K562 (cell line): ENCODE measurements around the gene GMPR. TPM values are rescaled to one million over a fixed set of nuclear protein-coding genes. Genes with fewer than 3 reads are reported as not detected.
A peak's percentile ranks its signal among the peaks of the same experiment; 100 is the strongest.

ENCODE experiments used
- BRD9 ChIP-seq: fragments of 450-650 bp; IDR thresholded peaks from 2 replicates; pipeline ENCODE4 v1.6.1; 2018; ENCODE audit warnings: low read depth; ENCODE audit not compliant: partially characterized antibody
- CHD4 ChIP-seq: fragments of 200-600 bp; sonication (generic); IDR thresholded peaks from 3 replicates; pipeline ENCODE4 v1.6.1; 2012; ENCODE audit warnings: low read depth, mild to moderate bottlenecking, mixed read lengths, low read length, inconsistent platforms; ENCODE audit not compliant: insufficient read depth, insufficient replicate concordance, poor library complexity, severe bottlenecking
- PCBP1 ChIP-seq: fragments of 200-400 bp; formaldehyde crosslinking; IDR thresholded peaks from 2 replicates; pipeline ENCODE4 v1.6.1; 2018; ENCODE audit warnings: mild to moderate bottlenecking, low read depth, low read length; ENCODE audit not compliant: poor library complexity, severe bottlenecking
- PHB ChIP-seq: fragments of 250-450 bp; sonication (Bioruptor Pico); IDR thresholded peaks from 2 replicates; pipeline ENCODE4 v1.5.0; 2021
- PTRF ChIP-seq: fragments of 450-650 bp; IDR thresholded peaks from 2 replicates; pipeline ENCODE4 v1.6.1; 2016; ENCODE audit warnings: mild to moderate bottlenecking, missing genetic modification characterization, missing compliant biosample characterization
- RBM25 ChIP-seq: fragments of 200-400 bp; formaldehyde crosslinking; IDR thresholded peaks from 2 replicates; pipeline ENCODE4 v1.6.1; 2018; ENCODE audit warnings: low read length, low read depth, moderate library complexity; ENCODE audit not compliant: severe bottlenecking
- RUNX1 ChIP-seq: sonication (generic); IDR thresholded peaks from 2 replicates; pipeline ENCODE4 v1.6.1; 2016; ENCODE audit warnings: antibody characterized with exemption, low read depth
- STAT5B ChIP-seq: fragments of 250-450 bp; sonication (Bioruptor Pico); IDR thresholded peaks from 2 replicates; pipeline ENCODE4 v1.8.0; 2021; ENCODE audit warnings: mild to moderate bottlenecking, inconsistent platforms
- TAL1 ChIP-seq: fragments of 450-650 bp; IDR thresholded peaks from 2 replicates; pipeline ENCODE4 v1.6.1; 2016; ENCODE audit warnings: mild to moderate bottlenecking
- TGIF2 ChIP-seq: sonication (generic); formaldehyde crosslinking; IDR thresholded peaks from 2 replicates; pipeline ENCODE4 v1.8.1; 2022; ENCODE audit warnings: mild to moderate bottlenecking, missing genetic modification reagents, moderate library complexity
- ZC3H8 ChIP-seq: fragments of 450-650 bp; IDR thresholded peaks from 2 replicates; pipeline ENCODE4 v1.6.1; 2017
- ZKSCAN1 ChIP-seq: fragments of 150-350 bp; IDR thresholded peaks from 2 replicates; pipeline ENCODE4 v1.6.1; 2016; ENCODE audit warnings: low read depth, low read length
- ZNF644 ChIP-seq: fragments of 200-800 bp; sonication (Bioruptor generic); IDR thresholded peaks from 2 replicates; pipeline ENCODE4 v1.6.1; 2016; ENCODE audit warnings: low read depth, missing genetic modification characterization, missing compliant biosample characterization
- polyA plus RNA-seq, 8 experiments: library from polyadenylated mRNA; depleted of rRNA in 4 of 8; stranded (reverse) in 5 of 8; unstranded in 3 of 8; fragments of >200 nt; fragmentation: Nextera tagmentation in 2 of 8; fragmentation: Illumina TruSeq in 1 of 8; extraction: Ambion mirVana in 2 of 8; extraction: Trizol in 1 of 8; gene quantifications; 2 replicates each; pipeline versions ENCODE4 v1.2.1 to v1.2.3, GENCODE V29; 2011 to 2014; ENCODE audit warnings: inconsistent platforms in 1 of 8, missing spikeins in 1 of 8
- total RNA-seq, 7 experiments: library from RNA; depleted of rRNA in 6 of 7; stranded (reverse); fragments of >200 nt in 6 of 7; fragmentation: Illumina TruSeq in 2 of 7; extraction: Trizol in 2 of 7; gene quantifications; 2 replicates each; pipeline versions ENCODE4 v1.2.1 to v1.2.3, GENCODE V29; 2011 to 2021; ENCODE audit warnings: low replicate concordance in 1 of 7
- TF ChIP-seq, protein P1 (sequence below): fragments of 200-800 bp; sonication (Bioruptor generic); IDR thresholded peaks from 2 replicates; pipeline ENCODE4 v1.6.1; 2017; ENCODE audit warnings: missing genetic modification characterization, missing compliant biosample characterization
- TF ChIP-seq, protein P2 (sequence below): fragments of 450-650 bp; IDR thresholded peaks from 2 replicates; pipeline ENCODE4 v1.6.1; 2016; ENCODE audit warnings: borderline replicate concordance
- TF ChIP-seq, protein P3 (sequence below), 2 experiments: fragments of 450-650 bp; IDR thresholded peaks; 2 replicates each; pipeline ENCODE4 v1.6.1; 2018; ENCODE audit warnings: mild to moderate bottlenecking in 2 of 2, low read depth in 1 of 2; ENCODE audit not compliant: partially characterized antibody in 2 of 2
- TF ChIP-seq, protein P4 (sequence below), 2 experiments: fragments of 450-650 bp in 1 of 2; IDR thresholded peaks; 2 replicates each; pipeline ENCODE4 v1.6.1; 2011 to 2017; ENCODE audit warnings: low read depth in 2 of 2, antibody characterized with exemption in 1 of 2, borderline replicate concordance in 1 of 2, low read length in 1 of 2, mild to moderate bottlenecking in 1 of 2, mixed read lengths in 1 of 2; ENCODE audit not compliant: control insufficient read depth in 1 of 2

The GMPR gene
- total and polyA plus RNA-seq, 9 of the 15 experiments (the other 6 are each of a cell fraction or from before 2014, with no cell fraction given): 34.6 to 83.7 (median 49.8) TPM

DNA sequence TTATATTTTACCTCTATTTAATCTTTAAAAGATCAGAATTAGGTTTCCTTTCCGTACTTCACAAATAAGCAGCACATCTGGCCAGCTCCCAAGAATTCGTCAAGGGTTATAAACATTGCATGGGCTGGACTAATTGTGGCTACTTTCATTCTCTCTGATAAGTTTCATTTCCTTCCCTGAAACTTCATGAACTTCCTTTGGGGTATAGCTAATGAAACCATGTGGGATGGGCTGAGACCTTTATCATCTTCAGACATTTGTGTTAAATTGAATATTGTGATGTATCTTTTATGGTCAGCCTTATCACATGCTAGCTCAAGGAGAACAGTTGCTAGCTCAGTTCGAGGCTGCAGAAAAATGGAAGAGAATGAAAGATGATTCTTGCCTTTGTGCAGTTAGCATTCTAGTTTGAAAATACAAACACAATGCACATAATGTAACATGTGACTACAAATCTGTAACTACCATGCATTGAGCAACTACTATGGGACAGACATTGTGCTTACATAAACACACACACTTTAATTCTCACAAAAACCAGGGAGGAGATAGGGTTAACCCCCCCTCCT, 1.7 kb upstream of the GMPR start (continued):
- TF ChIP-seq, protein P1, sequence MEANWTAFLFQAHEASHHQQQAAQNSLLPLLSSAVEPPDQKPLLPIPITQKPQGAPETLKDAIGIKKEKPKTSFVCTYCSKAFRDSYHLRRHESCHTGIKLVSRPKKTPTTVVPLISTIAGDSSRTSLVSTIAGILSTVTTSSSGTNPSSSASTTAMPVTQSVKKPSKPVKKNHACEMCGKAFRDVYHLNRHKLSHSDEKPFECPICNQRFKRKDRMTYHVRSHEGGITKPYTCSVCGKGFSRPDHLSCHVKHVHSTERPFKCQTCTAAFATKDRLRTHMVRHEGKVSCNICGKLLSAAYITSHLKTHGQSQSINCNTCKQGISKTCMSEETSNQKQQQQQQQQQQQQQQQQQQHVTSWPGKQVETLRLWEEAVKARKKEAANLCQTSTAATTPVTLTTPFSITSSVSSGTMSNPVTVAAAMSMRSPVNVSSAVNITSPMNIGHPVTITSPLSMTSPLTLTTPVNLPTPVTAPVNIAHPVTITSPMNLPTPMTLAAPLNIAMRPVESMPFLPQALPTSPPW (CRISPR knock-in tag): peak; percentile 65; the same call in 1 of the 2 replicates
- TF ChIP-seq PCBP1: no peak
- TF ChIP-seq ZKSCAN1: no peak
- no peak for TF ChIP-seq RUNX1
- no peak for TF ChIP-seq PHB (CRISPR knock-in tag)
- no peak for TF ChIP-seq CHD4
- TF ChIP-seq, protein P2, sequence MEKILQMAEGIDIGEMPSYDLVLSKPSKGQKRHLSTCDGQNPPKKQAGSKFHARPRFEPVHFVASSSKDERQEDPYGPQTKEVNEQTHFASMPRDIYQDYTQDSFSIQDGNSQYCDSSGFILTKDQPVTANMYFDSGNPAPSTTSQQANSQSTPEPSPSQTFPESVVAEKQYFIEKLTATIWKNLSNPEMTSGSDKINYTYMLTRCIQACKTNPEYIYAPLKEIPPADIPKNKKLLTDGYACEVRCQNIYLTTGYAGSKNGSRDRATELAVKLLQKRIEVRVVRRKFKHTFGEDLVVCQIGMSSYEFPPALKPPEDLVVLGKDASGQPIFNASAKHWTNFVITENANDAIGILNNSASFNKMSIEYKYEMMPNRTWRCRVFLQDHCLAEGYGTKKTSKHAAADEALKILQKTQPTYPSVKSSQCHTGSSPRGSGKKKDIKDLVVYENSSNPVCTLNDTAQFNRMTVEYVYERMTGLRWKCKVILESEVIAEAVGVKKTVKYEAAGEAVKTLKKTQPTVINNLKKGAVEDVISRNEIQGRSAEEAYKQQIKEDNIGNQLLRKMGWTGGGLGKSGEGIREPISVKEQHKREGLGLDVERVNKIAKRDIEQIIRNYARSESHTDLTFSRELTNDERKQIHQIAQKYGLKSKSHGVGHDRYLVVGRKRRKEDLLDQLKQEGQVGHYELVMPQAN: no peak
- no peak for TF ChIP-seq STAT5B
- TF ChIP-seq TGIF2: no peak
- TF ChIP-seq TAL1: peak; percentile 51; the same call in 1 of the 2 replicates
- no peak for TF ChIP-seq ZC3H8
- TF ChIP-seq ZNF644: no peak
- TF ChIP-seq PTRF (tag): no peak
- TF ChIP-seq, protein P3, sequence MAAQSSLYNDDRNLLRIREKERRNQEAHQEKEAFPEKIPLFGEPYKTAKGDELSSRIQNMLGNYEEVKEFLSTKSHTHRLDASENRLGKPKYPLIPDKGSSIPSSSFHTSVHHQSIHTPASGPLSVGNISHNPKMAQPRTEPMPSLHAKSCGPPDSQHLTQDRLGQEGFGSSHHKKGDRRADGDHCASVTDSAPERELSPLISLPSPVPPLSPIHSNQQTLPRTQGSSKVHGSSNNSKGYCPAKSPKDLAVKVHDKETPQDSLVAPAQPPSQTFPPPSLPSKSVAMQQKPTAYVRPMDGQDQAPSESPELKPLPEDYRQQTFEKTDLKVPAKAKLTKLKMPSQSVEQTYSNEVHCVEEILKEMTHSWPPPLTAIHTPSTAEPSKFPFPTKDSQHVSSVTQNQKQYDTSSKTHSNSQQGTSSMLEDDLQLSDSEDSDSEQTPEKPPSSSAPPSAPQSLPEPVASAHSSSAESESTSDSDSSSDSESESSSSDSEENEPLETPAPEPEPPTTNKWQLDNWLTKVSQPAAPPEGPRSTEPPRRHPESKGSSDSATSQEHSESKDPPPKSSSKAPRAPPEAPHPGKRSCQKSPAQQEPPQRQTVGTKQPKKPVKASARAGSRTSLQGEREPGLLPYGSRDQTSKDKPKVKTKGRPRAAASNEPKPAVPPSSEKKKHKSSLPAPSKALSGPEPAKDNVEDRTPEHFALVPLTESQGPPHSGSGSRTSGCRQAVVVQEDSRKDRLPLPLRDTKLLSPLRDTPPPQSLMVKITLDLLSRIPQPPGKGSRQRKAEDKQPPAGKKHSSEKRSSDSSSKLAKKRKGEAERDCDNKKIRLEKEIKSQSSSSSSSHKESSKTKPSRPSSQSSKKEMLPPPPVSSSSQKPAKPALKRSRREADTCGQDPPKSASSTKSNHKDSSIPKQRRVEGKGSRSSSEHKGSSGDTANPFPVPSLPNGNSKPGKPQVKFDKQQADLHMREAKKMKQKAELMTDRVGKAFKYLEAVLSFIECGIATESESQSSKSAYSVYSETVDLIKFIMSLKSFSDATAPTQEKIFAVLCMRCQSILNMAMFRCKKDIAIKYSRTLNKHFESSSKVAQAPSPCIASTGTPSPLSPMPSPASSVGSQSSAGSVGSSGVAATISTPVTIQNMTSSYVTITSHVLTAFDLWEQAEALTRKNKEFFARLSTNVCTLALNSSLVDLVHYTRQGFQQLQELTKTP (IDR thresholded peaks at IDR 0.05; ENCODE audit: low read depth in 1 of 2, partially characterized antibody in 2 of 2): peak in 1 of 2 experiments; percentile 34
- TF ChIP-seq, protein P4, sequence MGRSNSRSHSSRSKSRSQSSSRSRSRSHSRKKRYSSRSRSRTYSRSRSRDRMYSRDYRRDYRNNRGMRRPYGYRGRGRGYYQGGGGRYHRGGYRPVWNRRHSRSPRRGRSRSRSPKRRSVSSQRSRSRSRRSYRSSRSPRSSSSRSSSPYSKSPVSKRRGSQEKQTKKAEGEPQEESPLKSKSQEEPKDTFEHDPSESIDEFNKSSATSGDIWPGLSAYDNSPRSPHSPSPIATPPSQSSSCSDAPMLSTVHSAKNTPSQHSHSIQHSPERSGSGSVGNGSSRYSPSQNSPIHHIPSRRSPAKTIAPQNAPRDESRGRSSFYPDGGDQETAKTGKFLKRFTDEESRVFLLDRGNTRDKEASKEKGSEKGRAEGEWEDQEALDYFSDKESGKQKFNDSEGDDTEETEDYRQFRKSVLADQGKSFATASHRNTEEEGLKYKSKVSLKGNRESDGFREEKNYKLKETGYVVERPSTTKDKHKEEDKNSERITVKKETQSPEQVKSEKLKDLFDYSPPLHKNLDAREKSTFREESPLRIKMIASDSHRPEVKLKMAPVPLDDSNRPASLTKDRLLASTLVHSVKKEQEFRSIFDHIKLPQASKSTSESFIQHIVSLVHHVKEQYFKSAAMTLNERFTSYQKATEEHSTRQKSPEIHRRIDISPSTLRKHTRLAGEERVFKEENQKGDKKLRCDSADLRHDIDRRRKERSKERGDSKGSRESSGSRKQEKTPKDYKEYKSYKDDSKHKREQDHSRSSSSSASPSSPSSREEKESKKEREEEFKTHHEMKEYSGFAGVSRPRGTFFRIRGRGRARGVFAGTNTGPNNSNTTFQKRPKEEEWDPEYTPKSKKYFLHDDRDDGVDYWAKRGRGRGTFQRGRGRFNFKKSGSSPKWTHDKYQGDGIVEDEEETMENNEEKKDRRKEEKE (IDR thresholded peaks at IDR 0.05; ENCODE audit: borderline replicate concordance in 1 of 2, control insufficient read depth in 1 of 2, low read depth in 2 of 2, low read length in 1 of 2): no peak
- TF ChIP-seq BRD9: no peak
- no peak for TF ChIP-seq RBM25
